GM19397 (cell line): ENCODE measurements around the gene PDK3.

Experiments
- ATAC-seq: cut with Tn5 transposase; IDR thresholded peaks from one replicate; pipeline ENCODE4 v1.9.1; 2021; ENCODE audit warnings: mild to moderate bottlenecking, moderate library complexity; ENCODE audit not compliant: unreplicated experiment

The PDK3 gene

GRCh38 chrX:24547961-24548360 is 82.9 kb downstream of the PDK3 start:
- ATAC-seq = no peak

GRCh38 chrX:24550166-24550565 is 85.1 kb downstream of the PDK3 start:
- ATAC-seq = no peak

- ATAC-seq = no peak
These were observed 87.9 kb downstream of the PDK3 start for GRCh38 chrX:24553011-24553410.

- no peak for ATAC-seq
These were observed 96.0 kb downstream of the PDK3 start for GRCh38 chrX:24561121-24561520.

GRCh38 chrX:24563291-24564010 is 98.4 kb downstream of the PDK3 start:
- no peak for ATAC-seq

GRCh38 chrX:24566240-24566639 is 101.2 kb downstream of the PDK3 start:
- no peak for ATAC-seq

- ATAC-seq = no peak
These were observed 102.1 kb downstream of the PDK3 start for GRCh38 chrX:24567169-24567568.

GRCh38 chrX:24574743-24575142 is 109.7 kb downstream of the PDK3 start:
- no peak for ATAC-seq

GRCh38 chrX:24575496-24575895 is 110.4 kb downstream of the PDK3 start:
- ATAC-seq = no peak

GRCh38 chrX:24577091-24577490 is 112.0 kb downstream of the PDK3 start:
- no peak for ATAC-seq
